ENCODE data around the gene SLC6A6.

- TF ChIP-seq POLR2AphosphoS5 (IDR thresholded peaks at IDR 0.05), result no peak
- TF ChIP-seq EP300 (IDR thresholded peaks at IDR 0.05), result no peak
- no peak for TF ChIP-seq CTCF (IDR thresholded peaks at IDR 0.05)
- TF ChIP-seq POLR2A (IDR thresholded peaks at IDR 0.05), result no peak
These were observed 27.9 kb upstream of the SLC6A6 start for GRCh38 chr3:14374444-14374883.

All from stomach (tissue), 4 donors.